Panc1 (cell line): ENCODE data around the gene SF3A1. TPM values are rescaled to one million over a fixed set of nuclear protein-coding genes. Genes with fewer than 3 reads are reported as not detected.

Experiments used
- ATAC-seq: fragments of 200-7000 bp; cut with Tn5 transposase; 2 replicates; pipeline ENCODE4 v1.9.1; 2020; ENCODE audit warnings: mild to moderate bottlenecking, moderate library complexity
- BruUV-seq: library from RNA; stranded (reverse); fragments of 400-500 nt; replicated peaks from 2 replicates; lab custom pipeline; 2021; lab: Mats Ljungman, UMichigan
- CTCF ChIA-PET: fragments of 300-600 bp; sonication (Branson Sonifier 250); formaldehyde crosslinking; loops from one replicate; lab custom pipeline; 2022; ENCODE audit warnings: antibody characterized with exemption; lab: Charles Lee
- POLR2A ChIA-PET: fragments of 300-600 bp; sonication (Branson Sonifier 250); formaldehyde crosslinking; loops from one replicate; lab custom pipeline; 2022; ENCODE audit warnings: antibody characterized with exemption; lab: Charles Lee
- DNase-seq: peaks from one replicate; pipeline ENCODE4 v3.0.0-alpha.2; 2010; ENCODE audit warnings: low read depth, low spot score
- H3K27ac ChIP-seq: 2 replicates; pipeline ENCODE4 v1.5.1; 2011; ENCODE audit warnings: mild to moderate bottlenecking, low read length, inconsistent platforms
- H3K27me3 ChIP-seq: fragments of 200-500 bp; sonication (Bioruptor generic); 2 replicates; pipeline ENCODE4 v1.6.0; 2014; ENCODE audit warnings: low read length, inconsistent platforms; ENCODE audit not compliant: control insufficient read depth, insufficient read depth
- H3K36me3 ChIP-seq: fragments of 200-500 bp; sonication (Bioruptor generic); 2 replicates; pipeline ENCODE4 v1.5.1; 2014; ENCODE audit warnings: inconsistent platforms, mild to moderate bottlenecking, low read length, moderate library complexity; ENCODE audit not compliant: control insufficient read depth, insufficient read depth
- H3K4me1 ChIP-seq: 2 replicates; pipeline ENCODE4 v1.5.1; 2011; ENCODE audit warnings: inconsistent platforms, mild to moderate bottlenecking, low read length, moderate library complexity; ENCODE audit not compliant: control insufficient read depth, insufficient read depth
- H3K4me3 ChIP-seq, 2 experiments: 2 replicates each; pipeline ENCODE4 v1.5.1; 2011 to 2012; ENCODE audit warnings: low read depth in 2 of 2, low read length in 2 of 2, mild to moderate bottlenecking in 2 of 2, inconsistent platforms in 1 of 2, moderate library complexity in 1 of 2
- H3K9me3 ChIP-seq: fragments of 200-500 bp; sonication (Bioruptor generic); 2 replicates; pipeline ENCODE4 v1.5.1; 2014; ENCODE audit warnings: low read depth, mild to moderate bottlenecking, inconsistent platforms, low read length, moderate library complexity; ENCODE audit not compliant: control insufficient read depth, insufficient read depth
- POLR2AphosphoS5 ChIP-seq: IDR thresholded peaks from 2 replicates; pipeline ENCODE4 v1.6.1; 2012; ENCODE audit warnings: mild to moderate bottlenecking, low read depth, low read length, moderate library complexity
- SIN3A ChIP-seq: IDR thresholded peaks from 2 replicates; pipeline ENCODE4 v1.6.1; 2012; ENCODE audit warnings: low read depth, mild to moderate bottlenecking, low read length, moderate library complexity, borderline replicate concordance; ENCODE audit not compliant: insufficient read depth
- TCF7L2 ChIP-seq: IDR thresholded peaks from 2 replicates; pipeline ENCODE4 v1.6.1; 2011; ENCODE audit warnings: mild to moderate bottlenecking, low read depth, low read length, inconsistent platforms
- in situ Hi-C: cut with HindIII; loops from 2 replicates; pipeline ENCODE4 v1.10.0; 2016; ENCODE audit warnings: low sequenced_read_pairs, low pct_unique_long_range_greater_than_20kb
- intact Hi-C: fragments of 100-400 bp; cut with micrococcal nuclease; formaldehyde crosslinking; loops from one replicate; pipeline ENCODE4 v1.10.0; 2022; ENCODE audit not compliant: unreplicated experiment
- total RNA-seq: library from RNA; stranded (reverse); gene quantifications from one replicate; pipeline ENCODE4 v1.2.1, GENCODE V29; 2021; ENCODE audit not compliant: unreplicated experiment
- TF ChIP-seq, protein P1 (sequence below): fragments of 450-650 bp; IDR thresholded peaks from 2 replicates; pipeline ENCODE4 v1.5.1; 2017; ENCODE audit warnings: mild to moderate bottlenecking
- TF ChIP-seq, protein P2 (sequence below), 2 experiments: IDR thresholded peaks; 2 replicates each; pipeline ENCODE4 v1.6.1; 2011 to 2012; ENCODE audit warnings: low read depth in 2 of 2, control low read depth in 1 of 2, low read length in 1 of 2, mild to moderate bottlenecking in 1 of 2, moderate library complexity in 1 of 2; ENCODE audit not compliant: insufficient read depth in 1 of 2

Gene SF3A1
- total RNA-seq, 1 experiment from 2014 or later = 176 TPM

DNA sequence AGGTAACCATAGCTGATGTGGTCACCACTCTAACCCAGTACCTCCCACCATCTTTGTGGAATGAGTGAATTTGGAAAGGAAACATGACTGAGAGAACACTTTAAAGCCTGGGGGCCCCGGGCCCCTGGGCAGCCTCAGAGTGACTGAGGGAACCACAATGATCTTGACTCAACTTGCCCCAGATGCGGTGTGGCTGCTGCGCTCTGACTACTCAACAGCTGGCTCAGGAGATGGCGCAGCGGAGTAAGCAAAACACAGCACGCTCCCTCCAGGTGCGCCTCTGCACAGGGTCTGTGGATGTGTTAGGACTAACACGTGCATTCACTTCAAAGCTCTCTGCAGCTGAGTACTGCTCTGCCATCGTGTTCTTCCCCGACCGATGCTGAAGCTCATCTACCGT is 24.6 kb upstream of the SF3A1 start:
- ChIA-PET POLR2A (no interaction called here), CTCF (no interaction called here)
- no peaks in the 10 kb centered on the region for H3K27me3 ChIP-seq
- in situ Hi-C loops (no loop called here), intact Hi-C loops (no loop called here)
- H3K4me3 ChIP-seq = no peak overlapping the region
- H3K9me3 ChIP-seq = no peaks in the 10 kb centered on the region
- ATAC-seq (no peak), DNase-seq (no peak)
- no peaks in the 10 kb centered on the region for H3K36me3 ChIP-seq
- peaks cover 2% of the 10 kb centered on the region; the same call in 1 of the 2 replicates for H3K4me1 ChIP-seq
- no peak for TF ChIP-seq TCF7L2
- TF ChIP-seq, protein P1, sequence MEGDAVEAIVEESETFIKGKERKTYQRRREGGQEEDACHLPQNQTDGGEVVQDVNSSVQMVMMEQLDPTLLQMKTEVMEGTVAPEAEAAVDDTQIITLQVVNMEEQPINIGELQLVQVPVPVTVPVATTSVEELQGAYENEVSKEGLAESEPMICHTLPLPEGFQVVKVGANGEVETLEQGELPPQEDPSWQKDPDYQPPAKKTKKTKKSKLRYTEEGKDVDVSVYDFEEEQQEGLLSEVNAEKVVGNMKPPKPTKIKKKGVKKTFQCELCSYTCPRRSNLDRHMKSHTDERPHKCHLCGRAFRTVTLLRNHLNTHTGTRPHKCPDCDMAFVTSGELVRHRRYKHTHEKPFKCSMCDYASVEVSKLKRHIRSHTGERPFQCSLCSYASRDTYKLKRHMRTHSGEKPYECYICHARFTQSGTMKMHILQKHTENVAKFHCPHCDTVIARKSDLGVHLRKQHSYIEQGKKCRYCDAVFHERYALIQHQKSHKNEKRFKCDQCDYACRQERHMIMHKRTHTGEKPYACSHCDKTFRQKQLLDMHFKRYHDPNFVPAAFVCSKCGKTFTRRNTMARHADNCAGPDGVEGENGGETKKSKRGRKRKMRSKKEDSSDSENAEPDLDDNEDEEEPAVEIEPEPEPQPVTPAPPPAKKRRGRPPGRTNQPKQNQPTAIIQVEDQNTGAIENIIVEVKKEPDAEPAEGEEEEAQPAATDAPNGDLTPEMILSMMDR = no peak
- TF ChIP-seq, protein P2, sequence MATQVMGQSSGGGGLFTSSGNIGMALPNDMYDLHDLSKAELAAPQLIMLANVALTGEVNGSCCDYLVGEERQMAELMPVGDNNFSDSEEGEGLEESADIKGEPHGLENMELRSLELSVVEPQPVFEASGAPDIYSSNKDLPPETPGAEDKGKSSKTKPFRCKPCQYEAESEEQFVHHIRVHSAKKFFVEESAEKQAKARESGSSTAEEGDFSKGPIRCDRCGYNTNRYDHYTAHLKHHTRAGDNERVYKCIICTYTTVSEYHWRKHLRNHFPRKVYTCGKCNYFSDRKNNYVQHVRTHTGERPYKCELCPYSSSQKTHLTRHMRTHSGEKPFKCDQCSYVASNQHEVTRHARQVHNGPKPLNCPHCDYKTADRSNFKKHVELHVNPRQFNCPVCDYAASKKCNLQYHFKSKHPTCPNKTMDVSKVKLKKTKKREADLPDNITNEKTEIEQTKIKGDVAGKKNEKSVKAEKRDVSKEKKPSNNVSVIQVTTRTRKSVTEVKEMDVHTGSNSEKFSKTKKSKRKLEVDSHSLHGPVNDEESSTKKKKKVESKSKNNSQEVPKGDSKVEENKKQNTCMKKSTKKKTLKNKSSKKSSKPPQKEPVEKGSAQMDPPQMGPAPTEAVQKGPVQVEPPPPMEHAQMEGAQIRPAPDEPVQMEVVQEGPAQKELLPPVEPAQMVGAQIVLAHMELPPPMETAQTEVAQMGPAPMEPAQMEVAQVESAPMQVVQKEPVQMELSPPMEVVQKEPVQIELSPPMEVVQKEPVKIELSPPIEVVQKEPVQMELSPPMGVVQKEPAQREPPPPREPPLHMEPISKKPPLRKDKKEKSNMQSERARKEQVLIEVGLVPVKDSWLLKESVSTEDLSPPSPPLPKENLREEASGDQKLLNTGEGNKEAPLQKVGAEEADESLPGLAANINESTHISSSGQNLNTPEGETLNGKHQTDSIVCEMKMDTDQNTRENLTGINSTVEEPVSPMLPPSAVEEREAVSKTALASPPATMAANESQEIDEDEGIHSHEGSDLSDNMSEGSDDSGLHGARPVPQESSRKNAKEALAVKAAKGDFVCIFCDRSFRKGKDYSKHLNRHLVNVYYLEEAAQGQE (IDR thresholded peaks at IDR 0.05; ENCODE audit: insufficient read depth in 1 of 2, low read depth in 2 of 2, low read length in 1 of 2) = no peak
- TF ChIP-seq POLR2AphosphoS5 = no peak
- no peak for TF ChIP-seq SIN3A
- no TSS peak for BruUV-seq
- no peak overlapping the region for H3K27ac ChIP-seq

DNA sequence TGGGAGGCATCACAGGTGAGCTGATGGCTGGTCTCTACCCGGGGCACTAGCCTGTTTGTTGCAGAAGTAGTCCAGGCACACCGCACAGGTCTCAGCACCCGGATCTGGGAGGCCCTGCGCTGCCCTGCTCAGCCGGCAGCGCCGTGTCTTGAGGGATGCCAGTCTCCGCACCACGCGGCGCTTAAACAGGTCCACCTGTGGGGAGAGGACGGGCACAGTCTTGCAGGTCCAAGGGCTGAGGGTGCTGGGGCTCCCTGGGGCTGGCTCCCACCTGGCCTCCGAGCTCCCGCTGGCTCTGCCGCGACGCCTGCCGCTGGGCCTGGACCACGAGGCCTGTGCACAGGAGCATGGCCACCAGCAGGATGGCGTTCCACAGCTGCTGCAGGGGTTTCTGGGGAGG is 23.3 kb upstream of the SF3A1 start:
- intact Hi-C loops (no loop called here), in situ Hi-C loops (no loop called here)
- Histone ChIP-seq H3K9me3 (no peaks in the 10 kb centered on the region), H3K27me3 (no peaks in the 10 kb centered on the region), H3K36me3 (no peaks in the 10 kb centered on the region), H3K4me1 (no peaks in the 10 kb centered on the region), H3K4me3 (no peak overlapping the region), H3K27ac (no peak overlapping the region)
- no peak for DNase-seq
- BruUV-seq = no TSS peak
- POLR2A ChIA-PET = no interaction called here
- CTCF ChIA-PET = no interaction called here
- no peak for TF ChIP-seq TCF7L2
- no peak for TF ChIP-seq POLR2AphosphoS5
- TF ChIP-seq SIN3A = no peak
- TF ChIP-seq, protein P2 (IDR thresholded peaks at IDR 0.05; ENCODE audit: insufficient read depth in 1 of 2, low read depth in 2 of 2, low read length in 1 of 2) = no peak
- TF ChIP-seq, protein P1 = no peak
- ATAC-seq = no peak
